IMR-90 (cell line): ENCODE results near the gene VPS4B. TPM values are rescaled to one million over a fixed set of nuclear protein-coding genes. Genes with fewer than 3 reads are reported as not detected.

Experiments used
- ATAC-seq: fragments of 200-7000 bp; cut with Tn5 transposase; 2 replicates; pipeline ENCODE4 v1.9.1; 2020; ENCODE audit warnings: low read depth, mild to moderate bottlenecking, moderate library complexity
- BruUV-seq: library from RNA; stranded (reverse); fragments of 400-500 nt; replicated peaks from 2 replicates; lab custom pipeline; 2021; lab: Mats Ljungman, UMichigan
- CTCF ChIA-PET: fragments of 300-600 bp; formaldehyde crosslinking; extraction: SDS; loops from one replicate; lab custom pipeline; 2021; ENCODE audit warnings: antibody characterized with exemption; lab: Yijun Ruan, JAX
- POLR2A ChIA-PET: fragments of 300-600 bp; sonication (Branson Sonifier 250); formaldehyde crosslinking; loops from one replicate; lab custom pipeline; 2022; ENCODE audit warnings: antibody characterized with exemption; ENCODE audit not compliant: unreplicated experiment; lab: Charles Lee
- DNase-seq: peaks from one replicate; pipeline ENCODE4 v3.0.0; 2013
- H2AFZ ChIP-seq: replicated peaks from 2 replicates; pipeline ENCODE3; 2013; ENCODE audit warnings: low read length, mild to moderate bottlenecking; ENCODE audit not compliant: poor library complexity
- H2AK5ac ChIP-seq: 2 replicates; pipeline ENCODE4 v1.6.1; 2013; ENCODE audit warnings: low read depth, low read length, inconsistent platforms
- H2AK9ac ChIP-seq: replicated peaks from 2 replicates; pipeline ENCODE3; 2013; ENCODE audit warnings: mild to moderate bottlenecking, low read depth, low read length, moderate library complexity; ENCODE audit not compliant: poor library complexity
- H2BK120ac ChIP-seq: 2 replicates; pipeline ENCODE4 v1.6.1; 2013; ENCODE audit warnings: low read depth, low read length, inconsistent platforms
- H2BK15ac ChIP-seq: 3 replicates; pipeline ENCODE4 v1.6.1; 2013; ENCODE audit warnings: low read depth, low read length, inconsistent platforms
- H2BK20ac ChIP-seq: 2 replicates; pipeline ENCODE4 v1.6.1; 2013; ENCODE audit warnings: low read depth, mild to moderate bottlenecking, inconsistent platforms, low read length, moderate library complexity
- H2BK5ac ChIP-seq: 2 replicates; pipeline ENCODE4 v1.6.1; 2013; ENCODE audit warnings: mild to moderate bottlenecking, low read depth, low read length, inconsistent platforms; ENCODE audit not compliant: poor library complexity, severe bottlenecking
- H3K14ac ChIP-seq: replicated peaks from 2 replicates; pipeline ENCODE4 v1.6.1; 2013; ENCODE audit warnings: low read depth, low read length, inconsistent platforms
- H3K18ac ChIP-seq: 2 replicates; pipeline ENCODE4 v1.6.1; 2013; ENCODE audit warnings: low read depth, low read length, control low read depth
- H3K23ac ChIP-seq: 2 replicates; pipeline ENCODE4 v1.6.1; 2013; ENCODE audit warnings: low read depth, low read length, inconsistent platforms
- H3K27ac ChIP-seq: 2 replicates; pipeline ENCODE4 v1.5.1; 2013; ENCODE audit warnings: mild to moderate bottlenecking, control low read depth, low read length; ENCODE audit not compliant: insufficient read depth
- H3K27me3 ChIP-seq: 2 replicates; pipeline ENCODE4 v1.6.1; 2013; ENCODE audit warnings: low read length; ENCODE audit not compliant: control insufficient read depth, insufficient read depth
- H3K36me3 ChIP-seq: 2 replicates; pipeline ENCODE4 v1.6.1; 2013; ENCODE audit warnings: low read length, mixed read lengths; ENCODE audit not compliant: control insufficient read depth, insufficient read depth
- H3K4ac ChIP-seq: 2 replicates; pipeline ENCODE4 v1.6.1; 2013; ENCODE audit warnings: low read depth, low read length, inconsistent platforms
- H3K4me1 ChIP-seq: 2 replicates; pipeline ENCODE4 v1.6.1; 2013; ENCODE audit warnings: low read length, mixed read lengths; ENCODE audit not compliant: control insufficient read depth, insufficient read depth
- H3K4me2 ChIP-seq: 2 replicates; pipeline ENCODE4 v1.6.1; 2013; ENCODE audit warnings: low read depth, mild to moderate bottlenecking, control low read depth, low read length, moderate library complexity
- H3K4me3 ChIP-seq: 2 replicates; pipeline ENCODE4 v1.5.1; 2013; ENCODE audit warnings: low read depth, mild to moderate bottlenecking, control low read depth, low read length, moderate library complexity; ENCODE audit not compliant: insufficient read depth
- H3K56ac ChIP-seq: 2 replicates; pipeline ENCODE4 v1.6.1; 2013; ENCODE audit warnings: low read length, inconsistent platforms; ENCODE audit not compliant: insufficient read depth; ENCODE audit errors: extremely low read depth
- H3K79me1 ChIP-seq, 2 experiments: 2 replicates each; pipeline ENCODE4 v1.6.1; 2013; ENCODE audit warnings: low read length in 2 of 2, inconsistent platforms in 1 of 2, low read depth in 1 of 2
- H3K9ac ChIP-seq: 2 replicates; pipeline ENCODE4 v1.6.1; 2013; ENCODE audit warnings: low read depth, low read length, control low read depth
- H3K9me1 ChIP-seq: 2 replicates; pipeline ENCODE4 v1.6.1; 2013; ENCODE audit warnings: low read length, inconsistent platforms; ENCODE audit not compliant: insufficient read depth
- H3K9me3 ChIP-seq: 2 replicates; pipeline ENCODE4 v1.6.1; 2013; ENCODE audit warnings: low read length; ENCODE audit not compliant: control insufficient read depth, insufficient read depth
- H4K20me1 ChIP-seq: 2 replicates; pipeline ENCODE4 v1.6.1; 2013; ENCODE audit warnings: low read length, inconsistent platforms; ENCODE audit not compliant: insufficient read depth
- H4K5ac ChIP-seq: 2 replicates; pipeline ENCODE4 v1.6.1; 2013; ENCODE audit warnings: mild to moderate bottlenecking, low read depth, low read length, control low read depth
- H4K8ac ChIP-seq, 2 experiments: 2 replicates each; pipeline ENCODE4 v1.6.1; 2013; ENCODE audit warnings: low read depth in 2 of 2, low read length in 2 of 2, control low read depth in 1 of 2, inconsistent platforms in 1 of 2
- H4K91ac ChIP-seq: 2 replicates; pipeline ENCODE4 v1.6.1; 2013; ENCODE audit warnings: low read depth, low read length, inconsistent platforms; ENCODE audit not compliant: insufficient read depth
- CTCF ChIP-seq: conservative IDR thresholded peaks from 2 replicates; pipeline ENCODE4 v1.5.1; 2012; ENCODE audit warnings: mild to moderate bottlenecking, low read depth, low read length, improper control_type of control experiment
- FOS ChIP-seq: fragments of 150-350 bp; IDR thresholded peaks from 2 replicates; pipeline ENCODE4 v1.6.1; 2016; ENCODE audit warnings: low read depth, low read length
- MXI1 ChIP-seq: IDR thresholded peaks from 2 replicates; pipeline ENCODE4 v1.6.1; 2012; ENCODE audit warnings: low read depth, mild to moderate bottlenecking, low read length, moderate library complexity, borderline replicate concordance
- POLR2A ChIP-seq: IDR thresholded peaks from 2 replicates; pipeline ENCODE4 v1.6.1; 2012; ENCODE audit warnings: mild to moderate bottlenecking, low read depth, low read length
- RAD21 ChIP-seq: IDR thresholded peaks from 2 replicates; pipeline ENCODE4 v1.6.1; 2012; ENCODE audit warnings: low read length, improper control_type of control experiment
- RCOR1 ChIP-seq: IDR thresholded peaks from 2 replicates; pipeline ENCODE4 v1.6.1; 2012; ENCODE audit warnings: mild to moderate bottlenecking, low read length, improper control_type of control experiment; ENCODE audit not compliant: insufficient replicate concordance
- USF2 ChIP-seq: fragments of 150-350 bp; IDR thresholded peaks from 2 replicates; pipeline ENCODE4 v1.6.1; 2017; ENCODE audit warnings: mild to moderate bottlenecking, antibody characterized with exemption, low read length, low read depth
- WGBS, 2 experiments: methylation state at CpG; one replicate each; pipeline versions ENCODE4 v1.1.5 to v1.1.7; 2013; ENCODE audit warnings: missing lambda C conversion rate in 2 of 2; ENCODE audit not compliant: insufficient read length in 1 of 2; ENCODE audit errors: extremely low coverage in 2 of 2; 5-methylcytosine and 5-hydroxymethylcytosine counted together
- dilution Hi-C: fragments of 300-500 bp; cut with HindIII; formaldehyde crosslinking; loops from one replicate; pipeline ENCODE4 v1.14.3; 2018; ENCODE audit warnings: low sequenced_read_pairs; ENCODE audit not compliant: unreplicated experiment
- in situ Hi-C: fragments of 300-500 bp; cut with MboI; formaldehyde crosslinking; loops from 3 replicates; pipeline ENCODE4 v1.14.3; 2019; ENCODE audit warnings: low sequenced_read_pairs, inconsistent platforms, mixed read lengths
- intact Hi-C: fragments of 100-400 bp; cut with micrococcal nuclease; formaldehyde crosslinking; loops from 2 replicates; pipeline ENCODE4 v1.10.0; 2022
- polyA plus RNA-seq, 3 experiments: library from polyadenylated mRNA; depleted of rRNA; stranded (reverse); fragments of >200 nt; gene quantifications; 2 replicates each; pipeline ENCODE4 v1.2.3, GENCODE V29; 2012; ENCODE audit warnings: low replicate concordance in 1 of 3
- total RNA-seq: library from RNA; depleted of rRNA; stranded (reverse); fragments of >200 nt; gene quantifications from 2 replicates; pipeline ENCODE4 v1.2.3, GENCODE V29; 2012

VPS4B gene
- total and polyA plus RNA-seq, 2 of the 4 experiments (the other 2 are of a cell fraction): 16.2 to 31.5 TPM

GRCh38 chr18:63407734-63408133, 14.5 kb downstream of the VPS4B start:
- Histone ChIP-seq H3K4me2 (no peak overlapping the region), H2BK20ac (no peak overlapping the region), H3K9ac (no peak overlapping the region), H2AK5ac (no peak overlapping the region), H2BK5ac (no peak overlapping the region), H3K27me3 (no peaks in the 10 kb centered on the region), H3K23ac (no peak overlapping the region; the same call in 1 of the 2 replicates), H4K8ac (no peak overlapping the region), H2BK120ac (no peak overlapping the region), H3K79me1 (peaks cover 36 to 56% of the 10 kb centered on the region in 2 experiments), H3K4ac (no peak overlapping the region), H3K4me1 (peaks cover 10% of the 10 kb centered on the region), H4K5ac (no peak overlapping the region), H3K56ac (no peak overlapping the region), H3K18ac (no peak overlapping the region), H2AK9ac (no peak overlapping the region), H3K27ac (no peak overlapping the region), H3K14ac (no peak overlapping the region), H2BK15ac (no peak overlapping the region), H3K9me1 (peaks cover 17% of the 10 kb centered on the region), H3K4me3 (no peak overlapping the region), H4K91ac (no peak overlapping the region), H3K36me3 (peaks cover 27% of the 10 kb centered on the region), H4K20me1 (peaks cover 8% of the 10 kb centered on the region; the same call in 1 of the 2 replicates), H2AFZ (no peak overlapping the region), H3K9me3 (no peaks in the 10 kb centered on the region)
- no peak for DNase-seq
- POLR2A ChIA-PET: no interaction called here
- intact Hi-C loops: no loop called here
- CTCF ChIA-PET: no interaction called here
- in situ Hi-C loops: no loop called here
- BruUV-seq: no TSS peak
- WGBS, 2 experiments: no CpG with 5 or more reads among the region's 1 CpG
- ATAC-seq: no peak
- TF ChIP-seq POLR2A (no peak), CTCF (no peak), USF2 (no peak), MXI1 (no peak), RCOR1 (no peak), RAD21 (no peak), FOS (no peak)
- dilution Hi-C loops: no loop called here
